Fibroblast of mammary gland (primary cell): ENCODE results near the gene STEAP1B.

ENCODE experiments used
- DNase-seq: peaks from one replicate; pipeline ENCODE4 v3.0.0-alpha.2; 2010; ENCODE audit warnings: low read depth
- H3K4me3 ChIP-seq: 2 replicates; pipeline ENCODE4 v1.5.1; 2011; ENCODE audit warnings: low read depth, mild to moderate bottlenecking, low read length, moderate library complexity; ENCODE audit not compliant: control insufficient read depth
- TF ChIP-seq, protein P1 (sequence below): conservative IDR thresholded peaks from 2 replicates; pipeline ENCODE4 v1.5.1; 2011; ENCODE audit warnings: low read depth, low read length, inconsistent platforms; ENCODE audit not compliant: control insufficient read depth, insufficient read depth

The STEAP1B gene

DNA sequence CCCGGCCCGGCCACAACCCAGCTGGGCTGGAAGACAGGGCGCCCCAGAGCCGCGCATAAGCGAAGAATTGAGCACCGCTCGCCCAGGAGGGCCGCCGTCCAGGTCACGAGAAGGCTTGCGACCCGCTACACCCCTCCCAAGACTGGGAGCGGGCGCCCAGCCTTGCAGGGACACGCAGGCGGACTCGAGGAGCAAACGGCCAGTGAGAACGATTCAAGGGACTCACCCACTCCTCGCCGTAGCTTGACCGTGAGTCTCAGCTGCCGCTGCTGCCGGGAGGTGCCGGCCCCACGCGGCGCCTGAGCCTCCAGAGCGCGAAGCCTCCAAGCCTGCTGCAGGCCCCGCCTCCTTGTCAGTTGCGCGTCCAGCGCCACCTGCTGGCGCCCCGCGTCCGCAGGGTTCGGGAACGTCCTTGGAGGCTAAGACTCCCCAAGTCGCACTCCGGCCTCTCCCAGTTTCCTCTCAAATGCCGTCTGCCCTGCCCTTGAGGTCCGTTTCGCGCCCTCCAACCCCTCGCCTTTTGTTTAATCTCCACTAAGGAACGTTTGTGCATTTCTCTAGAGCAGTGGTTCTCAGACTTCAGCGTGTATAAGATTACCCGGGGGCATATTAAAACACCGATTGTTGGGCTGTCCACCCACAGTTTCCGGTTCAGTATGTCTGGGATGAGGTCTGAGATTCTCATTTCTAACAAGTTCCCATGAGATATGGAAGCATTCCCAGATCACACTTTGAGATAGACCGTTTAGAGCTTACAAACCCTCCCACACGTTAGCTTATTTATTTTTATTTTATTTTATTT lies at the start of gene STEAP1B:
Gene STEAP1B (minus strand): TSS at position 301 of the 802 bp plus-strand sequence. CDS start 5,333 bp downstream, outside the sequence.
- peak; percentile 89 for DNase-seq
- TF ChIP-seq, protein P1, sequence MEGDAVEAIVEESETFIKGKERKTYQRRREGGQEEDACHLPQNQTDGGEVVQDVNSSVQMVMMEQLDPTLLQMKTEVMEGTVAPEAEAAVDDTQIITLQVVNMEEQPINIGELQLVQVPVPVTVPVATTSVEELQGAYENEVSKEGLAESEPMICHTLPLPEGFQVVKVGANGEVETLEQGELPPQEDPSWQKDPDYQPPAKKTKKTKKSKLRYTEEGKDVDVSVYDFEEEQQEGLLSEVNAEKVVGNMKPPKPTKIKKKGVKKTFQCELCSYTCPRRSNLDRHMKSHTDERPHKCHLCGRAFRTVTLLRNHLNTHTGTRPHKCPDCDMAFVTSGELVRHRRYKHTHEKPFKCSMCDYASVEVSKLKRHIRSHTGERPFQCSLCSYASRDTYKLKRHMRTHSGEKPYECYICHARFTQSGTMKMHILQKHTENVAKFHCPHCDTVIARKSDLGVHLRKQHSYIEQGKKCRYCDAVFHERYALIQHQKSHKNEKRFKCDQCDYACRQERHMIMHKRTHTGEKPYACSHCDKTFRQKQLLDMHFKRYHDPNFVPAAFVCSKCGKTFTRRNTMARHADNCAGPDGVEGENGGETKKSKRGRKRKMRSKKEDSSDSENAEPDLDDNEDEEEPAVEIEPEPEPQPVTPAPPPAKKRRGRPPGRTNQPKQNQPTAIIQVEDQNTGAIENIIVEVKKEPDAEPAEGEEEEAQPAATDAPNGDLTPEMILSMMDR = peak; percentile 59
- peak within 1 kb of the TSS; percentile 39 for H3K4me3 ChIP-seq

DNA sequence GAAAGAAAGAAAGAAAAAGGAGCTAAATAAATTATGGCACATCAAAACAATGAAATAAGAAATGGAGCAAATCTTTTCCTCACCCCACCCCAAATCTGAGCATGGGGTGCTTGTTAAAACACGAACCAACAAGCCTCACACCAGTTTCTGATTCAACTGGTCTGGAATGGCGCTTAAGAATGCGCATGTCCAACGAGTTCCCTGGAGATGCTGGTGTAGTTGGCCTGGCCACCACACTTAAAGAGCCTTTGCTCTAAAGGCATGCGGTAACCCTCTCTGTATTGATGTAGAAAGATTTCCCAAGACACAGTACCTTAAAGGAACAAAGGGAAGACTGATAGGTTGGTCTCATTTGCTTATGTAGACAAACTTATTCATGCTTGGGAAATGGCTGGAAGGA lies 49.1 kb upstream of the STEAP1B start:
- DNase-seq = no peak
- H3K4me3 ChIP-seq = no peak overlapping the region

DNA sequence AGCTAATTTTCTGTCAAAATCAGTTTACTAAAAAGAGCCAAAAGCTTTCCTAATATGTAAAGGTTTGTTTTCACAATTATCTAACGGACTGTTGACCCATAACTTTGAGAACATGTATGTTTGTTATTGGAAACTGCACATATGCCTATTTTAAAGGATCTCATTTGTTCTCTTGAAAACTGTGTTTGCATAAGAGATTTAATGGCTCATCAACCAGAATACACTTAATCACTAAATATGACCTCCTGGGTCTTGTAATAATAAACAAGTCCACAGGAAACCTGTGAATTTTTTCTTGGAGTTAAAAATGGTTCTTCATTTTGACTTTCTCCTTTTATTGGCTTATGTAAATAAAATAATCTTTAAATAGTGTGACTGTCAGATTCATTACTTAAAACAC lies 48.3 kb upstream of the STEAP1B start:
- no peak overlapping the region for H3K4me3 ChIP-seq
- no peak for DNase-seq
- TF ChIP-seq, protein P1 = no peak

More for the DNA sequence above, 49.1 kb upstream of the STEAP1B start:
- TF ChIP-seq, protein P1 = no peak

DNA sequence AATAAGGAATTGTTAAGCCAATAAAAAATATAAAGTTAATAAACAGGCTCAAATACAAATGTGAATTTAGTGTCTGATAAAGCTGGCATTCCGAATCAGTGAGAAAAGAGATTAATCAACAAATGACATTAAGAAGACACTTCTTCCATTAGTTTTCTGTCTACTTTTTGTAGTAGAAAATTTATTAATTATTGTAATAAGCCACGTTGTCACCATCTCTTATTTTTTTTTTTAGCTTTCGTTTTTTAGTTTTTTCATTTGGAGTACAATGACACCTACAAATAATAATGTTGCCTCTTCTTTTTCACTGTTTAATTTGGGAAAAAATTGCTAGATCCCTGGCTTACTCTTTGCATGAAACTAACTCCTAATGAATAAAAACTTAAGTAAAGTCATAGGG lies 46.8 kb upstream of the STEAP1B start:
- TF ChIP-seq, protein P1 = no peak
- H3K4me3 ChIP-seq = no peak overlapping the region
- DNase-seq = no peak

DNA sequence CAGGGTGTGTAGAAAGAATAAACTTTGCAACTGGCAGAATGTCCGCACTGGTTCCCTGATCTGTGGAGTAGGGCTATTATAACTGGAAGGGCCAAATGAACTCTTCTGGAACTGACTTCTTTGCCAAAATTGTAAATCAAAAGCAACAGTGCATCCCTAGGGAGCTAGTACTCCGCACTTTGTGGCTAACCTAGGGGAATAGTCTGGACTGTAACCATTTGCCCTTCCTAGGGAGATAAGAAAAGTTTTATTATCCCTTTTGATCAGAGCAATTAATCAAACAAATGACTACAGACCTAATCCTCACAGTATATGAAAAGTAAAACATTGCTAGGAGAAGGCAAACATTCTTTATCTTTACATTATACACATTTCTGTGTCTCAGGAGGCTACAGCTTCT lies 45.5 kb upstream of the STEAP1B start:
- DNase-seq = no peak
- no peak overlapping the region for H3K4me3 ChIP-seq
- TF ChIP-seq, protein P1 = no peak

DNA sequence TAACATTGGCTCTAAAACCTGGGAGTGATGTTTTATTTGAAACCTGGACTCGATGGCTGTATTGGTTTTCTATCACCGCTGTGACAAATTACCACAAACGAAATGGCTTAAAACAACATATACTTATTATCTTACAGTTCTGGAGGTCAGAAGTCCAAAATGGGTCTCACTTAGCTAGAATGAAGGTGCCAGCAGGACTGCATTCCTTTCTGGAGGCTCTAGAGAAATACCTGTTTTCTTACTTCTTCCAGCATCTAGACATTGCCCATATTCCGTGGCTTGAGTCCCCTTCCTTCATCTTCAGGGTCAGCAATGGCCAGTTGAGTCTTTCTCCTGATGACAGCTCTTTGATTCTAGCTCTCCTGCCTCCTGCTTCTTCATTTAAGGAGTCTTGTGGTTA lies 44.3 kb upstream of the STEAP1B start:
- no peak for DNase-seq
- no peak overlapping the region for H3K4me3 ChIP-seq
- TF ChIP-seq, protein P1 = no peak

DNA sequence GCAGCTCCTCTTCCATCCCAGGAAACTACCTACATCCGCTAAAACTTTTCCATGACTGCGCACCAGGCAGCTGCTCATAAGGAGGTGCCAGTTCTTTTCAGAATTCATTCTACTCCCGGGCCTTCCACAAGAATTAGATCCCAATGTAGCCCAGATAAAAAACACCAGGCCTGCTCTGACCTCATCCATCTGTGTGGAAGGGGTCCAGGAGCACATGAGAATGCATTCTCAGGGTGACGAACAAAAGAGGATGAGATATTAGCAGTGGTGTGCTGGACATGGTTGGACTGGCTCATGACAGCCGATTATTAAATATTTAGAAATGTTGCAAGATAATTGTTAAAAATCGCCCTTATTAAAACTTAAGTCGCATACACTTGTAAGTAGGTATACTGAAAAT lies 43.2 kb upstream of the STEAP1B start:
- no peak for DNase-seq
- TF ChIP-seq, protein P1 = no peak
- H3K4me3 ChIP-seq = no peak overlapping the region
